RWPE1 (cell line): ENCODE results near the gene WDR5.

Experiments
- CTCF ChIA-PET: fragments of 350-600 bp; sonication (Branson Sonifier 250); formaldehyde crosslinking; extraction: SDS; loops from one replicate; lab custom pipeline; 2021; lab: Yijun Ruan, JAX
- POLR2A ChIA-PET: fragments of 400-600 bp; formaldehyde crosslinking; extraction: SDS; loops from one replicate; lab custom pipeline; 2020; ENCODE audit warnings: antibody characterized with exemption; ENCODE audit not compliant: low non-redundant PET; lab: Yijun Ruan, JAX
- DNase-seq: peaks from one replicate; pipeline ENCODE4 v3.0.0; 2012; ENCODE audit warnings: low spot score
- H3K27ac ChIP-seq: fragments of 450-650 bp; 2 replicates; pipeline ENCODE4 v1.5.1; 2017
- CTCF ChIP-seq: fragments of 450-650 bp; conservative IDR thresholded peaks from 2 replicates; pipeline ENCODE4 v1.5.1; 2017; ENCODE audit warnings: low read depth, mild to moderate bottlenecking

The WDR5 gene

DNA sequence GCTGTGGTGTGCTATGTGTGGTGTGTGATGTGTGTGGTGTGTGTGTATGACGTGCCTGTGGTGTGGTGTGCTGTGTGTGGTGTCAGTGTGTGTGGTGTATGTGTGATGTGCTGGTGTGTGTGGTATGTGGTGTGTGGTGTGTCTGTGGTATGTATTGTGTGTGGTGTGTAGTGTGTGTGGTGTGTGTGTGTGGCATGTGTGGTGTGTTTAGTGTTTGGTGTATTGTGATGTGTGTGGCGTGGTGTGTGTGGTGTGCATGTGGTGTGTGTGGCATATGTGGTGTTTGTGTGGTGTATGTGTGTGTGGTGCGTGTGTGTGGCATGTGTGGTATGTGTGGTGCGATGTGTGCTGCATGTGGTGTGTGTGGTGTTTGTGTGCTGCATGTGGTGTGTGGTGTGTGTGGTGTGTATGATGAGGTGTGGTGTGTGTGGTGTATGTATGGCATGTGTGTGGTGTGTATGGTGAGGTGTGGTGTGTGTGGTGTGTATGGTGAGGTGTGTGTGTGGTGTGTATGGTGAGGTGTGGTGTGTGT is 46.7 kb downstream of the WDR5 start:
- H3K27ac ChIP-seq: no peak overlapping the region
- no peak for DNase-seq
- no peak for TF ChIP-seq CTCF
- CTCF ChIA-PET: no interaction called here
- POLR2A ChIA-PET: no interaction called here

DNA sequence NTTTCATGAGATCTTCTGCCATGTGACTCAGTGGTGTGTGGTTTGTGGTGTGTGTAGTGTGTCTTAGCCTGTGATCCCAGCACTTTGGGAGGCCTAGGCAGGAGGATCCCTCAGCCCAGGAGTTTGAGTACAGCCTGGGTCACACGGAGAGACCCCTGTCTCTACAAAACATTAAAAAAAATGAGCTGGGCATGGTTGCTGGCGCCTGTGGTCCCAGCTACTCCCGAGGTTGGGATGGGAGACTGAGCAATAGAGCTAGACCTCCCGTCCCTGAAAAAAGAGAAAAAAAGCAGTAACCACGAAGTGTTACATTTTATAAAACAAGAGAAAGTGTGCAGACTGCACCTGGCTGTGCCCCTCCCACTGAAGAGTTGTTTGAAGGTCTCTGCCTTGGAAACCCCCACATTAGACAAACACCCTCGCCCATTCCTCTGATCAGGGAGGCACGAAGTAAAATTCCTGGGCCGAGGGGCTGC is 49.7 kb downstream of the WDR5 start:
- no peak for TF ChIP-seq CTCF
- ChIA-PET POLR2A (interaction anchor here (0.6 kb wide), 1 partner anchor 176 kb away, joined by 3 read pairs; no protein-coding TSS in a partner anchor), CTCF (interaction anchor here (0.6 to 1.2 kb wide), 2 partner anchors 9 to 615 kb away, joined by 3 read pairs; no protein-coding TSS in a partner anchor)
- H3K27ac ChIP-seq: peak overlapping the region; percentile 53
- DNase-seq: no peak

DNA sequence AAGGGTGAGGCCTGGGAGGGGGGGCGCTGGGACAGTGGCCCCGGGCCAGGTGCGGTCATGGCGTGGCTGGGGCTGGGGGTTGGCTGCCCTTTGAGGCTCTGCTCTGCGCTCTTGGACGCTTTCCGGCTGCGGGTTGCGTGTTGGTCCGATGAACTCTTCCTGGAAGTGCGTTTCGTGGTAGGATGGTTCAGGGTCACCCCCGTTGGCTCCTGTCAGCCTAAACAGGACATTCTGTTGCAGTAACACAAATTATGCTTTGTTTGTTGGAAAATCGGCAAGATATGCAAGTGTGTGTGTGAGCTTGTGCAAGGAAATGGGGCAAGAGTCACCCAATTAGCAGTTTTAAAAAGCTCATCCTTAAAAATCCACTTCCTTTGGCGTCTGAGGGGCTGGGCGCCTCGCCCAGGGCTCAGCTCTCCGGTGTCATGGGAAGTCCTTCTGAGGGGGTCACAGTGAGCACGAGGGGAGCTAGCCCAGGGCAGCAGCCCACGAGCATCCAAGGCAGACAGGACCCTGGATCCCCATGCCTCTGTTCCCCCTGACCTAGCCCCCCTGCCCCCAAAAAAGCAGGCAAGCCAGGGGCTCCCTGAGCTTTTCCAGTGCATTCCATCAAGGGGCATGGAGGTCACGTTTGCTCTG is 50.7 kb downstream of the WDR5 start:
- TF ChIP-seq CTCF: no peak
- ChIA-PET CTCF (interaction anchor here (1.1 to 1.2 kb wide), 2 partner anchors 8 to 16 kb away, joined by 3 to 6 read pairs; no protein-coding TSS in a partner anchor), POLR2A (no interaction called here)
- H3K27ac ChIP-seq: peak overlapping the region; percentile 11; the same call in 1 of the 2 replicates
- no peak for DNase-seq

DNA sequence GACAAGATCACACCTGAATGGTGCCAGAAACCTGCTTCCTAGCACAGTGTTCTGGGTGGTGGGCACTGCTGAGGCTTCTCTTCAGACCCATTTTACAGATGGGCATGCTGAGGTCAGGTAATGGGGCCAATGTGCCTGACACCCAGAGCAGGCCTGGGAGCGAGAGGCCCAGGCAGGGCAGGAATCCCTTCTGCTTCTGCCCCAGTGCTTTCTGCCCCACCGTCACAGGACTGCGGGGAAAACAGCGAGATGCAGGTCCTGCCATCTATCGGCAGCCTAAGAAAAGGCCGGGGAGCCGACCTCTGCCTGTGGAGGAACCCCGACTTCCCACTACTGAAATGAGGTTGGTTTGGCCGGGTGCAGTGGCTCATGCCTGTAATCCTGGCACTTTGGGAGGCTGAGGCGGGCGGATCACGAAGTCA is 51.2 kb downstream of the WDR5 start:
- ChIA-PET POLR2A (no interaction called here), CTCF (interaction anchor here (1.1 kb wide), 1 partner anchor 17 kb away, joined by 6 read pairs; no protein-coding TSS in a partner anchor)
- H3K27ac ChIP-seq: peak overlapping the region; percentile 11; the same call in 1 of the 2 replicates
- no peak for TF ChIP-seq CTCF
- DNase-seq: no peak

DNA sequence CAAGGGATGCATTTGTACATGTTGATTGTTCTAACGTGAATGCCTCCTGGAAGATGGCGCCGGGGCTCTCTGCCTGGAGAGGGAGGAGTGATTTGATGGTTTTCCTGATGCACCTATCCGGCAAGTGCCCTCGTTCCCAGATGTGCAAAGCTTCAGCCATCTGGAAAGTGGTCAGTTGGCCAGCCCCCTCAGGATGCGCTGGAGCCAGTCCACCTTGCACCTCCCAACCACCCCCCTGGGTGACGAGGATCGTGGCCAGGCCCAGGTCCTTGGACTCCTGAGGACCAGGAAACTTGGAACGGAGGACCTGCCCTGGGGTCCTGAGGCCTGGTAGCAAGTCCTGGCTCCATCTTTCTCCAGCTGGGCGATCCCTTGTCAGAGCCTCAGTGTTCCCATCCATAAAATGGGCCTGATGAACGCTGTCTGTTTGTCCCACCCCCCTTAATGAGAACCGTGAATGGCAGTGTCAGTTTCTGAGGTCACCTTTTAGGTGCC is 52.1 kb downstream of the WDR5 start:
- ChIA-PET POLR2A (no interaction called here), CTCF (interaction anchor here (0.8 kb wide), 2 partner anchors 13 to 133 kb away, joined by 3 to 4 read pairs; no protein-coding TSS in a partner anchor)
- TF ChIP-seq CTCF: no peak
- H3K27ac ChIP-seq: no peak overlapping the region
- DNase-seq: no peak

DNA sequence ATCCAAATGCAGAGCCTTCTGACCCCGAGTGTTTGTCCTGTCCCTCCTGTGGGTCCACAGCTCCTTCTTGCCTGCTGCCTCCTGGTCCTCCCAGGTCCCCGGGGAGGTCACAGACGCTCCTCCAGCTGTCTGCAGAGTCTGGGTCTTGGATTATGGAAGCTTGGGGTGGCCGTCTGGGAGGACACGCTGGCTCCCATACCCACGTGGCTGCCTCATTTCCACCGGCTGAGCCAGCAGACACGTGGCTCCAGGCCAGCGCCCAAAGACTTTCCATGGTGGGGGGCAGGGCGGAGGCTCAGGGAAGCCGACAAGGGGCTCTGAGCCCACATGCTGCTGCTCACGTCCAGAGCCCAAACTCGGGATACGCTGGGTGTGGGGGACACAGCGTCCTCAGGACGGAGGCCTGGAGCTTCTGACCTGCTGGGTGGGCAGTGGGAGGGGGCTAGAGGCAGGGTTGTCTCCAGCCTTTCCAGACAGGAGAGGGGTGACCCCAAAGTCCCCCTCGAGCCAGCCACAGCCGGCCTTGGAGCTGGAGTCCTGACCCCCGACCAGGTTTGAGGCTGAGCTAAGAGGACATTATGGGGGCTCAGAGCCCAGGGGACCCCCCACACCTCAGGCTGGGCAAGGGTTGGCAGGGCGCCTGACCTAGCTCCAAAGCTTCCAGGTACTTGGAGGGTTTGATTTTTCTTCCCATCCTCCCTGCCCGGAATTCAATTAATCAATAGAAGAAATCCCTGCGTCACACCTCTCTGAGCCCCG is 52.7 kb downstream of the WDR5 start:
- no peak overlapping the region for H3K27ac ChIP-seq
- ChIA-PET POLR2A (no interaction called here), CTCF (interaction anchor here (0.8 kb wide), 1 partner anchor 134 kb away, joined by 4 read pairs; no protein-coding TSS in a partner anchor)
- DNase-seq: no peak
- TF ChIP-seq CTCF: no peak
